AG09309 (cell line): ENCODE measurements around the gene INAFM1.

ENCODE experiments used
- DNase-seq: peaks from one replicate; pipeline ENCODE4 v3.0.0-alpha.2; 2010; ENCODE audit warnings: low read depth
- H3K4me3 ChIP-seq: 2 replicates; pipeline ENCODE4 v1.5.1; 2011; ENCODE audit warnings: mild to moderate bottlenecking, low read depth, low read length, moderate library complexity; ENCODE audit not compliant: control insufficient read depth
- CTCF ChIP-seq: IDR thresholded peaks from 2 replicates; pipeline ENCODE4 v1.5.1; 2011; ENCODE audit warnings: mild to moderate bottlenecking, low read depth, low read length, inconsistent platforms; ENCODE audit not compliant: insufficient read depth, control insufficient read depth; ENCODE audit errors: missing control alignments

The INAFM1 gene

GRCh38 chr19:47253970-47254369 is 20.7 kb upstream of the INAFM1 start:
- no peak overlapping the region for H3K4me3 ChIP-seq
- DNase-seq = no peak
- TF ChIP-seq CTCF = no peak

- H3K4me3 ChIP-seq = peak within 1 kb of the TSS; percentile 63
- peak; percentile 84 for DNase-seq
- TF ChIP-seq CTCF = no peak
Measured at GRCh38 chr19:47255879-47256692, 18.6 kb upstream of the INAFM1 start, which contains the start of gene CCDC9. TSS of gene CCDC9 (plus strand) at chr19:47256525. CDS start at chr19:47258401, 1,876 bp downstream.

GRCh38 chr19:47256693-47257410 is 17.8 kb upstream of the INAFM1 start:
- no peak for TF ChIP-seq CTCF
- peak; percentile 95 for DNase-seq
- H3K4me3 ChIP-seq = peak overlapping the region; percentile 55

- no peak for DNase-seq
- H3K4me3 ChIP-seq = peak overlapping the region; percentile 63
- TF ChIP-seq CTCF = no peak
Measured at GRCh38 chr19:47257411-47258169, 17.1 kb upstream of the INAFM1 start.

GRCh38 chr19:47258434-47258833 is 16.3 kb upstream of the INAFM1 start:
- TF ChIP-seq CTCF = no peak
- peak overlapping the region; percentile 63 for H3K4me3 ChIP-seq
- no peak for DNase-seq

- no peak for TF ChIP-seq CTCF
- H3K4me3 ChIP-seq = no peak overlapping the region
- DNase-seq = no peak
Measured at GRCh38 chr19:47258895-47259555, 15.7 kb upstream of the INAFM1 start.
